Nasal cavity respiratory epithelium epithelial cell of viscerocranial mucosa (primary cell): ENCODE measurements around the gene DMRTC1. TPM values are rescaled to one million over a fixed set of nuclear protein-coding genes. Genes with fewer than 3 reads are reported as not detected.

Source experiments
- total RNA-seq: library from RNA; depleted of rRNA; stranded (reverse); fragments of >200 nt; gene quantifications from 2 replicates; pipeline ENCODE4 v1.2.3, GENCODE V29; 2014

Gene DMRTC1, protein sequence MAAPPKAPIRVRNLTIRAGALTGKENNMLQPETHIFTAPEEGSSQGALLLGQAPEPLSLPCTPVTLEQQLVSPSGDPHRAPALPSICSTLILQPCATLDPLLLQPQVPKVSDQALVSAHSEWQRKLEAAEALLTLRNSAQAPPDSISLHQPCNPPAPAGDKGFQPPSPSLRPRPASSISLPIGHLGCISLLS
- total RNA-seq: not detected in 2 replicates

DNA sequence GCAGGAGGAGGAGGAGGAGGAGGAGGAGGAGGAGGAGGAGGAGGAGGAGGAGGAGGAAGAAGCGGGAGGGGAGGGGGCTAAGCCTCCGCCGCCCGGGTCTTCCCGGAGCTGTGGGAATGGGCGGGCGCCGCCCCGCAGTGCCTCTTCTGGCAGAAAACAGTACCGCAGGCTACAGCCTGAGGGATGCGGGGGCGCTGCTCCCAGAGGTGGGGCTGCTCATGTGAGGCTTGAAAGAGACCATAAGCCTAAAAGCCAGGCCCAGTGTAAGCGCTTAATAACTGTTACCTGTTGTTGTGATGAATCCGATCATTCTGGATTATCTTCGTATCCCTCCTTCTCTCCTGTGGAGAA lies at the start of gene DMRTC1:
Gene DMRTC1 (minus strand): TSS at position 19 of the 351 bp plus-strand sequence. CDS start 68,143 bp downstream, outside the sequence.

DNA sequence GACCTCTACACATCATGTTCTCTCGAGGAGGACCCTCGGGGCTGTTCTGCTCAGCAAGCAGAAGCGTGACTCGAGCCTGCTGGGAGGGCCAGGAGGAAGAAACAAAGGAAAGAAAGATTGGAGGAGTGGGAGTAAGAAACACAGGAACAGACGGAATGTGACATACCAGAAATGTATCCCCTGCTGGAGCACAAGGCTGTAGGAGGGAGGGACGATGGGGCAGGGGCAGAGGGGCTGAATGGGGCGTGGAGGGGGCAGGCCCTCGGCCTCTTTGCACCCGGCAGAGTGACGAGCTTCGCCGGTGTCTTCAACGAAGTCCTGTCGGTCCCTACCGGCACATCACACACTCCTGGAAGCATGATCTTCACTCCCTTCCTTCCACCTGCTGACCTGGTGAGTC lies 5.7 kb downstream of the DMRTC1 start, which contains the start of gene FAM236A:
Gene FAM236A (plus strand): TSS at position 301 of the 400 bp plus-strand sequence. CDS start 57 bp downstream, at position 358.

DNA sequence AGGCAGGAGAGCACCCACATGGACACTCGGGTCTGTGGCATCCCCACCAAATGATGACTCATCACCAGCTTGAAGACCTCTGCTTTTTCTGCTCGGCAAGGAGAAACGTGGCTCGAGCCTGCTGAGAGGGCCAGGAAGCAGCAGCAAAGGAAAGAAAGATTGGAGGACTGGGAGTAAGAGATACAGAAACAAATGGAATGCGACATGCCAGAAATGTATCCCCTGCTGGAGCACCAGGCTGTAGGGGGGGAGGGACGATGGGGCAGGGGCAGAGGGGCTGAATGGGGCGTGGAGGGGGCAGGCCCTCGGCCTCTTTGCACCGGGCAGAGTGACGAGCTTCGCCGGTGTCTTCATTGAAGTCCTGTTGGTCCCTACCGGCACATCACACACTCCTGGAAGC lies 31.3 kb downstream of the DMRTC1 start, which contains the start of gene FAM236C:
Gene FAM236C (plus strand): TSS at position 301 of the 400 bp plus-strand sequence. CDS start 100 bp downstream, outside the sequence.

Other genes starting within 250 kb of the DMRTC1 start
- 21.6 and 24.9 TPM in 2 replicates for gene PHKA1, start 229.5 kb downstream of the DMRTC1 start, total RNA-seq
- not detected in 2 replicates for gene DMRTC1B, start 166.9 kb downstream of the DMRTC1 start, total RNA-seq
- not detected in 2 replicates for gene FAM236B, start 161.2 kb downstream of the DMRTC1 start, total RNA-seq
- gene FAM236D, start 135.6 kb downstream of the DMRTC1 start, total RNA-seq: not detected in 2 replicates
- not detected in 2 replicates for gene FAM236C, start 31.2 kb downstream of the DMRTC1 start, total RNA-seq
- not detected in 2 replicates for gene FAM236A, start 5.6 kb downstream of the DMRTC1 start, total RNA-seq
- gene PABPC1L2B, start 59.1 kb upstream of the DMRTC1 start, total RNA-seq: not detected in 2 replicates
- not detected in 2 replicates for gene PABPC1L2A, start 135.7 kb upstream of the DMRTC1 start, total RNA-seq